ENCODE data around the gene ACE. TPM values are rescaled to one million over a fixed set of nuclear protein-coding genes. Genes with fewer than 3 reads are reported as not detected.
A peak's percentile ranks its signal among the peaks of the same experiment; 100 is the strongest.

ACE gene
- total RNA-seq (2021; fragmentation: NEBNext Ultra II Directional; extraction: Animal tissue kit (Norgen Biotek cat#: 25700)) = 1 to 10 TPM; 1.6 to 2.1 (median 1.7) TPM
- long read RNA-seq, partial matches to known transcripts = 1 of 2 reads
- long read RNA-seq, other reads (novel, unspliced or antisense) = 1 of 2 reads

- Mint-ChIP-seq H3K27ac (peak within 1 kb of the TSS; percentile 38; the same call in 1 of the 2 replicates), H3K36me3 (ENCODE audit: low read depth) (no peaks in the 10 kb centered on the region), H3K27me3 (ENCODE audit: insufficient read depth) (peaks cover 14% of the 10 kb centered on the region), H3K9me3 (no peaks in the 10 kb centered on the region), H3K4me3 (peak within 1 kb of the TSS; percentile 86), H3K4me1 (ENCODE audit: low read depth) (peaks cover 19% of the 10 kb centered on the region)
- no peak; the same call in 1 of the 2 replicates for TF ChIP-seq CTCF (IDR thresholded peaks at IDR 0.05)
- no peak for DNase-seq
Observed at GRCh38 chr17:63476854-63477479, at the start of gene ACE. ACE (plus strand) TSS chr17:63477061; CDS start chr17:63477095, 34 bp downstream.

GRCh38 chr17:63429766-63430165, 47.1 kb upstream of the ACE start:
- Mint-ChIP-seq H3K27me3 (ENCODE audit: insufficient read depth) (peaks cover 23% of the 10 kb centered on the region), H3K4me1 (ENCODE audit: low read depth) (peaks cover 67% of the 10 kb centered on the region), H3K36me3 (ENCODE audit: low read depth) (peaks cover 32% of the 10 kb centered on the region), H3K27ac (no peak overlapping the region), H3K4me3 (no peak overlapping the region), H3K9me3 (no peaks in the 10 kb centered on the region)
- no peak for TF ChIP-seq CTCF (IDR thresholded peaks at IDR 0.05)
- DNase-seq = no peak

DNA sequence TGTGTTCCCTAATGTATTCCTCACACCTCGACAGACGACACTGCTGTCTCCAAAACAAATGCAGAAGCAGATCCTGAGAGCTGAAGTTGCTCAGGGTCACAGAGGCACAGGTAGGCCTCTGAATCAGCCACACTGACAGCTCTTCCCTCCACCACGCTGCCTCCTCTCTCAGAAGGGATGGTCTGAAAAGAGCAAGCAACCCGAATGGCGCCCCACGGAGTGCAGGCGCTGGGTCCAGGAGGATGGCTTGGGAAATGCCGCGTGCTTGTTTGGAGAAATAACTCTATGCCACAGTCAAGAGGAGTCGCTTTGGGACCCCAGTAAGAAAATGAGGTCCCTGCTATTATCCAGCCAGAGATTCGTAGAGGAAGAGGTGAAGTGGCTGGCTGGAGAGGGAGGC, 46.6 kb upstream of the ACE start:
- H3K27ac Mint-ChIP-seq = peak overlapping the region; percentile 14; the same call in 1 of the 2 replicates
- no peak for DNase-seq
- 0 out of 2 replicates have a peak overlapping the region, but pooled peaks have one; percentile 9 for H3K4me3 Mint-ChIP-seq
- peaks cover 32% of the 10 kb centered on the region for H3K36me3 Mint-ChIP-seq (ENCODE audit: low read depth)
- H3K4me1 Mint-ChIP-seq (ENCODE audit: low read depth) = peaks cover 66% of the 10 kb centered on the region
- H3K27me3 Mint-ChIP-seq (ENCODE audit: insufficient read depth) = peaks cover 25% of the 10 kb centered on the region
- TF ChIP-seq CTCF (IDR thresholded peaks at IDR 0.05) = no peak
- H3K9me3 Mint-ChIP-seq = no peaks in the 10 kb centered on the region

- peak overlapping the region; percentile 14; the same call in 1 of the 2 replicates for H3K4me3 Mint-ChIP-seq
- peak overlapping the region; percentile 97 for H3K27ac Mint-ChIP-seq
- peaks cover 54% of the 10 kb centered on the region for H3K4me1 Mint-ChIP-seq (ENCODE audit: low read depth)
Observed at GRCh38 chr17:63431618-63431938, 45.3 kb upstream of the ACE start.

More at GRCh38 chr17:63431618-63431938, 45.3 kb upstream of the ACE start:
- peaks cover 32% of the 10 kb centered on the region for H3K36me3 Mint-ChIP-seq (ENCODE audit: low read depth)
- H3K9me3 Mint-ChIP-seq = no peaks in the 10 kb centered on the region
- DNase-seq = no peak
- peaks cover 25% of the 10 kb centered on the region for H3K27me3 Mint-ChIP-seq (ENCODE audit: insufficient read depth)
- TF ChIP-seq CTCF (IDR thresholded peaks at IDR 0.05) = no peak

Measured in HFFc6 (cell line).